HEK293 (cell line): ENCODE data around the gene GRM2.

Experiments
- CTCF ChIA-PET: fragments of 350-600 bp; formaldehyde crosslinking; extraction: SDS; loops from one replicate; lab custom pipeline; 2021; ENCODE audit warnings: antibody characterized with exemption; lab: Yijun Ruan, JAX
- POLR2A ChIA-PET: fragments of 300-600 bp; formaldehyde crosslinking; extraction: SDS; loops from one replicate; lab custom pipeline; 2020; ENCODE audit warnings: antibody characterized with exemption, inconsistent platforms; lab: Yijun Ruan, JAX
- H3K27ac ChIP-seq: fragments of 200-500 bp; sonication (Bioruptor generic); 2 replicates; pipeline ENCODE4 v1.5.1; 2014; ENCODE audit warnings: low read depth, low read length, control low read depth, inconsistent platforms; ENCODE audit errors: extremely low read depth
- H3K36me3 ChIP-seq, 2 experiments: fragments of 200-500 bp in 1 of 2; sonication (Bioruptor generic) in 1 of 2; 1 replicate in 1 of 2; 2 replicates in 1 of 2; pipeline ENCODE4 v1.5.1; 2014 to 2017; ENCODE audit warnings: inconsistent platforms in 2 of 2, low read length in 2 of 2; ENCODE audit not compliant: control insufficient read depth in 2 of 2, insufficient read depth in 1 of 2
- H3K4me1 ChIP-seq: fragments of 200-500 bp; sonication (Bioruptor generic); 2 replicates; pipeline ENCODE4 v1.5.1; 2014; ENCODE audit warnings: mild to moderate bottlenecking, low read length, inconsistent platforms; ENCODE audit not compliant: control insufficient read depth, insufficient read depth
- H3K4me3 ChIP-seq: 2 replicates; pipeline ENCODE4 v1.5.1; 2011; ENCODE audit warnings: low read depth, mild to moderate bottlenecking, control low read depth, low read length, moderate library complexity
- H3K9me3 ChIP-seq: fragments of 200-500 bp; sonication (Bioruptor generic); 2 replicates; pipeline ENCODE4 v1.5.1; 2014; ENCODE audit warnings: low read depth, low read length, inconsistent platforms; ENCODE audit not compliant: control insufficient read depth, insufficient read depth
- GFI1B ChIP-seq: fragments of 450-650 bp; formaldehyde crosslinking; IDR thresholded peaks from 2 replicates; pipeline ENCODE4 v1.5.1; 2016; ENCODE audit warnings: missing biosample characterization, missing genetic modification characterization
- KLF16 ChIP-seq: fragments of 450-650 bp; formaldehyde crosslinking; IDR thresholded peaks from 2 replicates; pipeline ENCODE4 v1.5.1; 2017; ENCODE audit warnings: missing biosample characterization, missing genetic modification characterization
- TCF7L2 ChIP-seq: IDR thresholded peaks from 2 replicates; pipeline ENCODE4 v1.6.1; 2011; ENCODE audit warnings: low read depth, mild to moderate bottlenecking, inconsistent platforms, low read length, moderate library complexity, borderline replicate concordance
- ZBTB17 ChIP-seq: fragments of 450-650 bp; formaldehyde crosslinking; IDR thresholded peaks from 2 replicates; pipeline ENCODE4 v1.5.1; 2016; ENCODE audit warnings: missing biosample characterization, missing genetic modification characterization
- ZFP69B ChIP-seq: fragments of 450-650 bp; formaldehyde crosslinking; IDR thresholded peaks from 2 replicates; pipeline ENCODE4 v1.5.1; 2016; ENCODE audit warnings: missing biosample characterization, missing genetic modification characterization
- ZNF114 ChIP-seq: fragments of 450-650 bp; formaldehyde crosslinking; IDR thresholded peaks from 2 replicates; pipeline ENCODE4 v1.5.0; 2017; ENCODE audit warnings: missing biosample characterization, missing genetic modification characterization
- ZNF16 ChIP-seq: fragments of 450-650 bp; formaldehyde crosslinking; IDR thresholded peaks from 2 replicates; pipeline ENCODE4 v1.5.1; 2016; ENCODE audit warnings: low read depth, missing biosample characterization, missing genetic modification characterization
- ZNF239 ChIP-seq: fragments of 450-650 bp; formaldehyde crosslinking; IDR thresholded peaks from 2 replicates; pipeline ENCODE4 v1.5.1; 2016; ENCODE audit warnings: missing biosample characterization, missing genetic modification characterization
- ZNF24 ChIP-seq: fragments of 450-650 bp; formaldehyde crosslinking; IDR thresholded peaks from 2 replicates; pipeline ENCODE4 v1.5.1; 2016; ENCODE audit warnings: missing biosample characterization, missing genetic modification characterization
- ZNF341 ChIP-seq: fragments of 450-650 bp; formaldehyde crosslinking; IDR thresholded peaks from 2 replicates; pipeline ENCODE4; 2016; ENCODE audit warnings: low read depth, missing biosample characterization, missing genetic modification characterization
- ZNF544 ChIP-seq: fragments of 450-650 bp; formaldehyde crosslinking; IDR thresholded peaks from 2 replicates; pipeline ENCODE4 v1.5.0; 2017; ENCODE audit warnings: missing biosample characterization, missing genetic modification characterization
- ZNF558 ChIP-seq: fragments of 450-650 bp; formaldehyde crosslinking; IDR thresholded peaks from 2 replicates; pipeline ENCODE4 v1.5.1; 2016; ENCODE audit warnings: missing biosample characterization, missing genetic modification characterization
- TF ChIP-seq, protein P1 (sequence below): fragments of 450-650 bp; IDR thresholded peaks from 2 replicates; pipeline ENCODE4 v1.5.1; 2018; ENCODE audit warnings: missing biosample characterization, mild to moderate bottlenecking, missing genetic modification characterization
- TF ChIP-seq, protein P2 (sequence below): fragments of 450-650 bp; formaldehyde crosslinking; IDR thresholded peaks from 2 replicates; pipeline ENCODE4 v1.5.1; 2016; ENCODE audit warnings: missing biosample characterization, missing genetic modification characterization
- TF ChIP-seq, protein P3 (sequence below): fragments of 450-650 bp; formaldehyde crosslinking; IDR thresholded peaks from 2 replicates; pipeline ENCODE4 v1.5.1; 2016; ENCODE audit warnings: missing biosample characterization, missing genetic modification characterization
- TF ChIP-seq, protein P4 (sequence below): fragments of 450-650 bp; formaldehyde crosslinking; IDR thresholded peaks from 2 replicates; pipeline ENCODE4 v1.5.1; 2016; ENCODE audit warnings: missing biosample characterization, missing genetic modification characterization
- TF ChIP-seq, protein P5 (sequence below): fragments of 450-650 bp; formaldehyde crosslinking; IDR thresholded peaks from 2 replicates; pipeline ENCODE4 v1.5.1; 2016; ENCODE audit warnings: missing biosample characterization, missing genetic modification characterization

Gene GRM2

DNA sequence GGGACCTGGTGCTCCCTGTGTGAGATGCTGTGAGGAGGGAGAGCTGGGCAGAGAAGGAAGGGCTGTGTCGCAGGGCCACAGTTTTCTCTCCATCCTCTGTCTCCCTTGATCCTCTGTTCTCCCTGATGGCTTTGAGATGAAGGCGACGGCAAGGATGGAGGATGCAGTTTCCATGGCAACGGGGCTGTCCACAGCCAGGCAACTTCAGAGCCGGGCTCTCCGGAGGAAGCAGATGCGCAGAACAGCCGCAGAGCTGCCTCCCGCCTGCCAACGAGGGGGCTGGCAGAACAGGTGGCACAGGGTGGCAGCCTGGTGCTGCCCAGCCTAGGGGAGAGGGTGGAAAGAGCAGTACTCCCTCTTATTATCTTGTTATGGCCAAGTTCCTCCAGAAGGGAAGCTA, 9.9 kb upstream of the GRM2 start:
- no peaks in the 10 kb centered on the region for H3K9me3 ChIP-seq
- CTCF ChIA-PET, result no interaction called here
- no peak overlapping the region for H3K27ac ChIP-seq
- no peak overlapping the region for H3K4me3 ChIP-seq
- TF ChIP-seq, protein P1, sequence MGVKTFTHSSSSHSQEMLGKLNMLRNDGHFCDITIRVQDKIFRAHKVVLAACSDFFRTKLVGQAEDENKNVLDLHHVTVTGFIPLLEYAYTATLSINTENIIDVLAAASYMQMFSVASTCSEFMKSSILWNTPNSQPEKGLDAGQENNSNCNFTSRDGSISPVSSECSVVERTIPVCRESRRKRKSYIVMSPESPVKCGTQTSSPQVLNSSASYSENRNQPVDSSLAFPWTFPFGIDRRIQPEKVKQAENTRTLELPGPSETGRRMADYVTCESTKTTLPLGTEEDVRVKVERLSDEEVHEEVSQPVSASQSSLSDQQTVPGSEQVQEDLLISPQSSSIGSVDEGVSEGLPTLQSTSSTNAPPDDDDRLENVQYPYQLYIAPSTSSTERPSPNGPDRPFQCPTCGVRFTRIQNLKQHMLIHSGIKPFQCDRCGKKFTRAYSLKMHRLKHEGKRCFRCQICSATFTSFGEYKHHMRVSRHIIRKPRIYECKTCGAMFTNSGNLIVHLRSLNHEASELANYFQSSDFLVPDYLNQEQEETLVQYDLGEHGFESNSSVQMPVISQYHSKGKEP (tag by site-specific recombination), result no peak
- no peak for TF ChIP-seq ZNF544 (tag by site-specific recombination)
- no peak for TF ChIP-seq ZNF24 (tag by site-specific recombination)
- no peak for TF ChIP-seq ZNF114 (tag by site-specific recombination)
- H3K36me3 ChIP-seq, result peaks cover 0 to 88% of the 10 kb centered on the region in 2 experiments; a peak in 2 of 3 replicates
- POLR2A ChIA-PET, result no interaction called here
- no peaks in the 10 kb centered on the region for H3K4me1 ChIP-seq

DNA sequence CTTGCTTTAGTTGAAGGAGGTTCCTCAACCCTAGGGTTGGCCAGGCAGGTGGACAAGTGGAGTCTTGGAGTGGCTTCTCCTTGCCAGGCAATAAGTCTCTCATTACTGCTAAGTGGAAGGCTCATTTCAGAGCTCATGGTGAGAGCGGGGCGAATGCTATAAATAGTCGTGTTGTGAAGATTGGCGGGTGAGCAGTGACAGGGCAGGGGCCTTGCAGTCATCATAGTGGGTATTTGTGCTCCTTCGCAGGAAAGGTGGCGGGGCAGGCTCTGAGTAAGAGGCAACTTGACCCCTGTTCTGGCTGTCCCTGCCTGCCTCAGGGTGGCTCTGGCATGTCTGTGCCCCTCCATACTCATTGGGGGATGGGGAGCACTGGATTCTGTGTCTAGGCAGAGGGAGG, 8.7 kb upstream of the GRM2 start:
- TF ChIP-seq ZFP69B (tag by site-specific recombination) (no peak), ZNF239 (tag by site-specific recombination) (no peak), ZBTB17 (tag by site-specific recombination) (no peak), ZNF558 (tag by site-specific recombination) (no peak), TCF7L2 (no peak), GFI1B (tag by site-specific recombination) (no peak), KLF16 (no peak), ZNF16 (tag by site-specific recombination) (no peak), ZNF341 (no peak)
- TF ChIP-seq, protein P2, sequence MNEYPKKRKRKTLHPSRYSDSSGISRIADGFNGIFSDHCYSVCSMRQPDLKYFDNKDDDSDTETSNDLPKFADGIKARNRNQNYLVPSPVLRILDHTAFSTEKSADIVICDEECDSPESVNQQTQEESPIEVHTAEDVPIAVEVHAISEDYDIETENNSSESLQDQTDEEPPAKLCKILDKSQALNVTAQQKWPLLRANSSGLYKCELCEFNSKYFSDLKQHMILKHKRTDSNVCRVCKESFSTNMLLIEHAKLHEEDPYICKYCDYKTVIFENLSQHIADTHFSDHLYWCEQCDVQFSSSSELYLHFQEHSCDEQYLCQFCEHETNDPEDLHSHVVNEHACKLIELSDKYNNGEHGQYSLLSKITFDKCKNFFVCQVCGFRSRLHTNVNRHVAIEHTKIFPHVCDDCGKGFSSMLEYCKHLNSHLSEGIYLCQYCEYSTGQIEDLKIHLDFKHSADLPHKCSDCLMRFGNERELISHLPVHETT (tag by site-specific recombination), result no peak
- TF ChIP-seq, protein P3, sequence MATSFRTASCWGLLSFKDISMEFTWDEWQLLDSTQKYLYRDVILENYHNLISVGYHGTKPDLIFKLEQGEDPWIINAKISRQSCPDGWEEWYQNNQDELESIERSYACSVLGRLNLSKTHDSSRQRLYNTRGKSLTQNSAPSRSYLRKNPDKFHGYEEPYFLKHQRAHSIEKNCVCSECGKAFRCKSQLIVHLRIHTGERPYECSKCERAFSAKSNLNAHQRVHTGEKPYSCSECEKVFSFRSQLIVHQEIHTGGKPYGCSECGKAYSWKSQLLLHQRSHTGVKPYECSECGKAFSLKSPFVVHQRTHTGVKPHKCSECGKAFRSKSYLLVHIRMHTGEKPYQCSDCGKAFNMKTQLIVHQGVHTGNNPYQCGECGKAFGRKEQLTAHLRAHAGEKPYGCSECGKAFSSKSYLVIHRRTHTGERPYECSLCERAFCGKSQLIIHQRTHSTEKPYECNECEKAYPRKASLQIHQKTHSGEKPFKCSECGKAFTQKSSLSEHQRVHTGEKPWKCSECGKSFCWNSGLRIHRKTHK (tag by site-specific recombination), result no peak
- TF ChIP-seq, protein P4, sequence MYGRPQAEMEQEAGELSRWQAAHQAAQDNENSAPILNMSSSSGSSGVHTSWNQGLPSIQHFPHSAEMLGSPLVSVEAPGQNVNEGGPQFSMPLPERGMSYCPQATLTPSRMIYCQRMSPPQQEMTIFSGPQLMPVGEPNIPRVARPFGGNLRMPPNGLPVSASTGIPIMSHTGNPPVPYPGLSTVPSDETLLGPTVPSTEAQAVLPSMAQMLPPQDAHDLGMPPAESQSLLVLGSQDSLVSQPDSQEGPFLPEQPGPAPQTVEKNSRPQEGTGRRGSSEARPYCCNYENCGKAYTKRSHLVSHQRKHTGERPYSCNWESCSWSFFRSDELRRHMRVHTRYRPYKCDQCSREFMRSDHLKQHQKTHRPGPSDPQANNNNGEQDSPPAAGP (tag by site-specific recombination), result no peak
- TF ChIP-seq, protein P5, sequence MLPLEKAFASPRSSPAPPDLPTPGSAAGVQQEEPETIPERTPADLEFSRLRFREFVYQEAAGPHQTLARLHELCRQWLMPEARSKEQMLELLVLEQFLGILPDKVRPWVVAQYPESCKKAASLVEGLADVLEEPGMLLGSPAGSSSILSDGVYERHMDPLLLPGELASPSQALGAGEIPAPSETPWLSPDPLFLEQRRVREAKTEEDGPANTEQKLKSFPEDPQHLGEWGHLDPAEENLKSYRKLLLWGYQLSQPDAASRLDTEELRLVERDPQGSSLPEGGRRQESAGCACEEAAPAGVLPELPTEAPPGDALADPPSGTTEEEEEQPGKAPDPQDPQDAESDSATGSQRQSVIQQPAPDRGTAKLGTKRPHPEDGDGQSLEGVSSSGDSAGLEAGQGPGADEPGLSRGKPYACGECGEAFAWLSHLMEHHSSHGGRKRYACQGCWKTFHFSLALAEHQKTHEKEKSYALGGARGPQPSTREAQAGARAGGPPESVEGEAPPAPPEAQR, result no peak
- CTCF ChIA-PET, result interaction anchor here (0.6 kb wide), 1 partner anchor 315 kb away, joined by 3 read pairs; no protein-coding TSS in a partner anchor
- Histone ChIP-seq H3K36me3 (peaks cover 0 to 87% of the 10 kb centered on the region in 2 experiments; a peak in 2 of 3 replicates), H3K27ac (no peak overlapping the region), H3K4me1 (no peaks in the 10 kb centered on the region), H3K4me3 (no peak overlapping the region), H3K9me3 (no peaks in the 10 kb centered on the region)
- POLR2A ChIA-PET, result interaction anchor here (0.5 kb wide), 1 partner anchor 12 kb away, joined by 3 read pairs; no protein-coding TSS in a partner anchor
